CD4-positive, alpha-beta T cell (primary cell): Measurements from ENCODE around the gene KLK8. TPM values are rescaled to one million over a fixed set of nuclear protein-coding genes. Genes with fewer than 3 reads are reported as not detected.

Experiments
- ATAC-seq: fragments of 200-7000 bp; cut with Tn5 transposase; one replicate; pipeline ENCODE4 v1.10.0; 2022; ENCODE audit warnings: mild to moderate bottlenecking; ENCODE audit not compliant: poor library complexity
- CTCF ChIA-PET: fragments of 350-600 bp; sonication (Branson Sonifier 250); formaldehyde crosslinking; loops from one replicate; lab custom pipeline; 2021; ENCODE audit warnings: antibody characterized with exemption, inconsistent platforms; lab: Charles Lee
- POLR2A ChIA-PET: fragments of 350-600 bp; sonication (Branson Sonifier 250); formaldehyde crosslinking; loops from one replicate; lab custom pipeline; 2021; ENCODE audit warnings: antibody characterized with exemption, inconsistent platforms; lab: Charles Lee
- DNase-seq, 14 experiments: peaks; one replicate each; pipeline ENCODE4 v3.0.0-alpha.2; 2013 to 2020; ENCODE audit warnings: mixed read lengths in 2 of 14
- H3K27ac ChIP-seq, 2 donors: one replicate each; pipeline versions ENCODE4 v1.5.1 to v1.7.0; 2013; ENCODE audit warnings: low read length in 2 of 2, low read depth in 1 of 2, mild to moderate bottlenecking in 1 of 2
- H3K27me3 ChIP-seq, 2 experiments: 1 replicate in 1 of 2; 2 replicates in 1 of 2; pipeline versions ENCODE4 v1.6.1 to v1.7.0; 2013; ENCODE audit warnings: low read length in 2 of 2, control low read depth in 1 of 2, mild to moderate bottlenecking in 1 of 2, moderate library complexity in 1 of 2; ENCODE audit not compliant: insufficient read depth in 2 of 2, control insufficient read depth in 1 of 2
- H3K36me3 ChIP-seq: one replicate; pipeline ENCODE4 v1.6.1; 2013; ENCODE audit warnings: low read length, control low read depth; ENCODE audit not compliant: insufficient read depth
- H3K4me1 ChIP-seq: one replicate; pipeline ENCODE4 v1.6.1; 2013; ENCODE audit warnings: low read length, control low read depth; ENCODE audit not compliant: insufficient read depth
- H3K4me3 ChIP-seq: one replicate; pipeline ENCODE4 v1.5.1; 2013; ENCODE audit warnings: mild to moderate bottlenecking, low read length, moderate library complexity
- H3K9me3 ChIP-seq, 2 experiments: 1 replicate in 1 of 2; 2 replicates in 1 of 2; pipeline versions ENCODE4 v1.6.1 to v1.7.0; 2013; ENCODE audit warnings: low read length in 2 of 2, mild to moderate bottlenecking in 2 of 2, control low read depth in 1 of 2, moderate library complexity in 1 of 2; ENCODE audit not compliant: control insufficient read depth in 1 of 2, insufficient read depth in 1 of 2
- H3K27ac Mint-ChIP-seq: one replicate; pipeline ENCODE4 v1.8.0; 2020; ENCODE audit warnings: mixed read lengths
- H3K27me3 Mint-ChIP-seq: one replicate; pipeline ENCODE4 v1.8.0; 2021; ENCODE audit warnings: mixed read lengths
- H3K36me3 Mint-ChIP-seq: one replicate; pipeline ENCODE4 v1.8.0; 2021; ENCODE audit warnings: low read depth, mixed read lengths
- H3K4me1 Mint-ChIP-seq: one replicate; pipeline ENCODE4 v1.8.0; 2021; ENCODE audit warnings: low read depth, mixed read lengths
- H3K4me3 Mint-ChIP-seq: one replicate; pipeline ENCODE4 v1.8.0; 2020; ENCODE audit warnings: mild to moderate bottlenecking, mixed read lengths
- H3K9me3 Mint-ChIP-seq: one replicate; pipeline ENCODE4 v1.8.0; 2020; ENCODE audit warnings: mixed read lengths
- CTCF ChIP-seq: fragments of 200-600 bp; IDR thresholded peaks from one replicate; pipeline ENCODE4 v1.8.0; 2022; ENCODE audit warnings: antibody characterized with exemption, mild to moderate bottlenecking
- intact Hi-C, 2 experiments: fragments of 100-400 bp; cut with DNase I in 1 of 2; cut with micrococcal nuclease in 1 of 2; formaldehyde crosslinking; loops; one replicate each; pipeline versions ENCODE4 v1.15.1 to v1.9.0; 2023 to 2025; cut with DNase I, micrococcal nuclease
- total RNA-seq, 174 experiments: library from RNA in 2 of 174; stranded (reverse) in 2 of 174; gene quantifications; one replicate each; pipeline ENCODE4 v1.2.3 and lab custom pipeline; 2021 to 2026

The KLK8 gene
- total RNA-seq, 2 experiments from 2014 or later = not detected

- CTCF ChIA-PET = no interaction called here
- no peaks in the 10 kb centered on the region for H3K4me1 Mint-ChIP-seq
- H3K27ac Mint-ChIP-seq = no peak overlapping the region
- Histone ChIP-seq H3K27ac (no peak overlapping the region), H3K36me3 (no peaks in the 10 kb centered on the region), H3K4me1 (no peaks in the 10 kb centered on the region), H3K27me3 (peaks cover 2 to 12% of the 10 kb centered on the region in 2 experiments), H3K9me3 (peaks cover 0 to 22% of the 10 kb centered on the region in 2 experiments), H3K4me3 (no peak overlapping the region)
- intact Hi-C loops = no loop called here
- H3K27me3 Mint-ChIP-seq = peaks cover 55% of the 10 kb centered on the region
- DNase-seq (no peak), ATAC-seq (no peak)
- peaks cover 3% of the 10 kb centered on the region for H3K36me3 Mint-ChIP-seq
- POLR2A ChIA-PET = no interaction called here
- peaks cover 18% of the 10 kb centered on the region for H3K9me3 Mint-ChIP-seq
- H3K4me3 Mint-ChIP-seq = no peak overlapping the region
- TF ChIP-seq CTCF = no peak
These were observed 37.1 kb downstream of the KLK8 start for GRCh38 chr19:50964266-50964665.

- H3K27ac ChIP-seq = no peak overlapping the region
- peaks cover 0 to 13% of the 10 kb centered on the region in 2 experiments for H3K9me3 ChIP-seq
- peaks cover 2 to 12% of the 10 kb centered on the region in 2 experiments for H3K27me3 ChIP-seq
- no peak overlapping the region for H3K27ac Mint-ChIP-seq
- peaks cover 4% of the 10 kb centered on the region for H3K36me3 Mint-ChIP-seq
- CTCF ChIA-PET = no interaction called here
- H3K9me3 Mint-ChIP-seq = peaks cover 18% of the 10 kb centered on the region
- no peak overlapping the region for H3K4me3 Mint-ChIP-seq
- POLR2A ChIA-PET = no interaction called here
- H3K4me1 ChIP-seq = no peaks in the 10 kb centered on the region
- no peaks in the 10 kb centered on the region for H3K4me1 Mint-ChIP-seq
- H3K27me3 Mint-ChIP-seq = peaks cover 64% of the 10 kb centered on the region
- TF ChIP-seq CTCF = no peak
- DNase-seq (no peak), ATAC-seq (no peak)
- intact Hi-C loops = no loop called here
- H3K36me3 ChIP-seq = no peaks in the 10 kb centered on the region
- no peak overlapping the region for H3K4me3 ChIP-seq
These were observed 38.0 kb downstream of the KLK8 start for GRCh38 chr19:50963381-50963780.

GRCh38 chr19:50962245-50962644 lies 39.2 kb downstream of the KLK8 start:
- Mint-ChIP-seq H3K27me3 (peaks cover 65% of the 10 kb centered on the region), H3K36me3 (peaks cover 4% of the 10 kb centered on the region), H3K9me3 (peaks cover 18% of the 10 kb centered on the region), H3K27ac (no peak overlapping the region), H3K4me1 (no peaks in the 10 kb centered on the region), H3K4me3 (no peak overlapping the region)
- H3K9me3 ChIP-seq = peaks cover 0 to 13% of the 10 kb centered on the region in 2 experiments
- POLR2A ChIA-PET = no interaction called here
- no peaks in the 10 kb centered on the region for H3K36me3 ChIP-seq
- no peak for TF ChIP-seq CTCF
- ATAC-seq = no peak
- CTCF ChIA-PET = no interaction called here
- H3K27ac ChIP-seq = no peak overlapping the region
- no peaks in the 10 kb centered on the region for H3K4me1 ChIP-seq
- intact Hi-C loops = no loop called here
- DNase-seq = no peak
- no peak overlapping the region for H3K4me3 ChIP-seq
- peaks cover 5 to 12% of the 10 kb centered on the region in 2 experiments for H3K27me3 ChIP-seq
